CD4-positive, alpha-beta T cell treated with Interleukin-2 at 100 ng/mL for 4 hours (primary cell): ENCODE measurements around the gene ARG2.

Experiments used
- DNase-seq: peaks from one replicate; pipeline ENCODE4 v3.0.0-alpha.2; 2020; ENCODE audit warnings: low spot score

The ARG2 gene

DNA sequence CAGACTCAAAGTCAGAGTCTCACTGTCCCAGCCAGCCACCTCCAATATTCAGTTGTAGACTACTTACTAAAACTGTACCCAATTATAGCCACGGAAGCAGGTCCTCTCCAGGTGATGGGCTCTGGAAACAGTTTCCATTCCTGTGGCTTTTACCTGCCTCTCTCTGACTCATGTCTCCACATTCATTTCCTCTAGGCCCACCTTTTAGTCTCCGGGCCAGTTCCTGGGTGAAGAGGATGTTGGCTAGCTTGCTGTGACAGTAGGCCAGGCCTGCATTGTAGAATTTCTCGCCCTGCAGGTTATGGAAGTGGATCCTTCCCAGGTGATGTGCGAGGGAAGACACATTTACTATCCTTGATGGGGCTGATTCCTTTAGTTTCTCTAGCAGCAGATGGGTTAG, 70.3 kb downstream of the ARG2 start:
- no peak for DNase-seq

DNA sequence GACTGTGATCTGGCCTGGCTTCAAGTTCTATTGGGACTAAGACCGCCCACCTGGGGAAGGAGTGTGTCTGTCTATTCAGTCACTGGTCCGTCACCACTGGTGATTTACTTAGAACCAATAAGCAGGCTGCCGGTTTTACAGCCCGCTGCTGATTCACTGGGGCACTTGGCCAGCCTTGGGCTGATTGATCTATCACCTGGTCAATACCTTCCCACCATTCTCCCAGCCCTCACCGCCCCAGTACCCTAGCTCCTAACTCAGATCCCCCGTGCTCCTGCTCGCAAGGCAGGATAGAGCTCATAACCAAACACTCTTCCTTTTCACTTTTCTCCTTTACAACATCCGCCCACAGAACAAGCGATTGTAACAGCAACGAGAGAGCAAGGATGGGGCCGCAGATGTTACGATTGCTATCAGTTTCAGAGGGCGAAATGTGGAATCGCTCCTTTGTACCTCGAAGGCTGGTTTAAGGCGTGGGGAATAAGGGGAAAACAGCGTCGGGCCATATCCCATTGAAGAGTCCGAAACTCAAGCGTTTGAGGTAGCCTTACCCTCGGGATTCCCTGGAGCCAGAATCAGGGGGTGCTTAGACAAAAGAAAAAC, 75.2 kb downstream of the ARG2 start:
- peak; percentile 70 for DNase-seq

- DNase-seq = peak; percentile 88
Observed at GRCh38 chr14:67695394-67695949, 75.8 kb downstream of the ARG2 start, which contains the start of gene RDH11. RDH11 (minus strand) TSS chr14:67695764; CDS start chr14:67695703, 61 bp downstream.

- no peak for DNase-seq
Observed at GRCh38 chr14:67697006-67697405, 77.3 kb downstream of the ARG2 start.

- DNase-seq = no peak
Observed at GRCh38 chr14:67698179-67698578, 78.5 kb downstream of the ARG2 start.
